IPS-15b (cell line): ENCODE data around the gene FTO.

Source experiments
- H3K27me3 ChIP-seq: one replicate; pipeline ENCODE4 v1.6.1; 2013; ENCODE audit warnings: low read length; ENCODE audit not compliant: control insufficient read depth, insufficient read depth
- H3K36me3 ChIP-seq: one replicate; pipeline ENCODE4 v1.6.1; 2013; ENCODE audit warnings: low read length; ENCODE audit not compliant: control insufficient read depth, insufficient read depth
- H3K4me1 ChIP-seq: one replicate; pipeline ENCODE4 v1.6.1; 2013; ENCODE audit warnings: mild to moderate bottlenecking, low read length; ENCODE audit not compliant: control insufficient read depth, insufficient read depth
- H3K4me3 ChIP-seq: one replicate; pipeline ENCODE4 v1.5.1; 2013; ENCODE audit warnings: low read depth, low read length
- H3K9ac ChIP-seq: one replicate; pipeline ENCODE4 v1.6.1; 2013; ENCODE audit warnings: low read depth, mild to moderate bottlenecking, low read length
- H3K9me3 ChIP-seq: one replicate; pipeline ENCODE4 v1.6.1; 2013; ENCODE audit warnings: mild to moderate bottlenecking, low read length; ENCODE audit not compliant: control insufficient read depth, insufficient read depth

Gene FTO

GRCh38 chr16:53932975-53933374 lies 229.0 kb downstream of the FTO start:
- H3K4me1 ChIP-seq: no peaks in the 10 kb centered on the region
- no peaks in the 10 kb centered on the region for H3K9me3 ChIP-seq
- H3K27me3 ChIP-seq: no peaks in the 10 kb centered on the region
- H3K36me3 ChIP-seq: no peaks in the 10 kb centered on the region
- H3K9ac ChIP-seq: no peak overlapping the region
- no peak overlapping the region for H3K4me3 ChIP-seq

- Histone ChIP-seq H3K4me1 (no peaks in the 10 kb centered on the region), H3K27me3 (no peaks in the 10 kb centered on the region), H3K36me3 (no peaks in the 10 kb centered on the region), H3K4me3 (no peak overlapping the region), H3K9me3 (no peaks in the 10 kb centered on the region), H3K9ac (no peak overlapping the region)
Measured at GRCh38 chr16:53933407-53933806, 229.5 kb downstream of the FTO start.

DNA sequence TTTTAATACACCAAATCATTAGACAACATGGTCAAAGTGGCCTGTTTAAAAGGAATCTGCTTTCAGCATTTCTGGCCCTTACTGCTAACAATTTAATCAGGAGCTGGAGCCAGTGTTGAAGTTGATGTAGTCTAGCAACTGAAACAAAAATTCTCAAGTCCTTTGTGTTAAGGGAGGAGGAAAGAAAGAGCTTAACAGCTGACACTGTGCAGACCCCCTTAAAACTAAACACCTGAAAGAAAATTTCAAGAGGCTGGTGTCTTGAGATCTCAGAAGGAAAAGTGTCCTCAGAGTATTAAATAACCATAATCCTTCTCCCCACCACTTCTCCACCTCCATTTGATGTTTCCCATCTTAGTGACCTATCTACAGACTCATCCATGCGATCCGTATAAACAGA lies 232.1 kb downstream of the FTO start:
- H3K27me3 ChIP-seq: no peaks in the 10 kb centered on the region
- no peaks in the 10 kb centered on the region for H3K4me1 ChIP-seq
- no peaks in the 10 kb centered on the region for H3K36me3 ChIP-seq
- no peaks in the 10 kb centered on the region for H3K9me3 ChIP-seq
- no peak overlapping the region for H3K9ac ChIP-seq
- no peak overlapping the region for H3K4me3 ChIP-seq

GRCh38 chr16:53936529-53936928 lies 232.6 kb downstream of the FTO start:
- Histone ChIP-seq H3K4me3 (no peak overlapping the region), H3K4me1 (no peaks in the 10 kb centered on the region), H3K36me3 (no peaks in the 10 kb centered on the region), H3K9me3 (no peaks in the 10 kb centered on the region), H3K9ac (no peak overlapping the region), H3K27me3 (no peaks in the 10 kb centered on the region)

GRCh38 chr16:53937161-53937880 lies 233.4 kb downstream of the FTO start:
- H3K27me3 ChIP-seq: no peaks in the 10 kb centered on the region
- no peak overlapping the region for H3K9ac ChIP-seq
- no peak overlapping the region for H3K4me3 ChIP-seq
- no peaks in the 10 kb centered on the region for H3K36me3 ChIP-seq
- H3K4me1 ChIP-seq: no peaks in the 10 kb centered on the region
- H3K9me3 ChIP-seq: no peaks in the 10 kb centered on the region

- Histone ChIP-seq H3K4me1 (no peaks in the 10 kb centered on the region), H3K9me3 (no peaks in the 10 kb centered on the region), H3K4me3 (no peak overlapping the region), H3K9ac (no peak overlapping the region), H3K36me3 (no peaks in the 10 kb centered on the region), H3K27me3 (no peaks in the 10 kb centered on the region)
Measured at GRCh38 chr16:53944025-53944424, 240.1 kb downstream of the FTO start.

GRCh38 chr16:53945996-53946395 lies 242.0 kb downstream of the FTO start:
- Histone ChIP-seq H3K9ac (no peak overlapping the region), H3K9me3 (no peaks in the 10 kb centered on the region), H3K4me3 (no peak overlapping the region), H3K36me3 (no peaks in the 10 kb centered on the region), H3K27me3 (no peaks in the 10 kb centered on the region), H3K4me1 (no peaks in the 10 kb centered on the region)

DNA sequence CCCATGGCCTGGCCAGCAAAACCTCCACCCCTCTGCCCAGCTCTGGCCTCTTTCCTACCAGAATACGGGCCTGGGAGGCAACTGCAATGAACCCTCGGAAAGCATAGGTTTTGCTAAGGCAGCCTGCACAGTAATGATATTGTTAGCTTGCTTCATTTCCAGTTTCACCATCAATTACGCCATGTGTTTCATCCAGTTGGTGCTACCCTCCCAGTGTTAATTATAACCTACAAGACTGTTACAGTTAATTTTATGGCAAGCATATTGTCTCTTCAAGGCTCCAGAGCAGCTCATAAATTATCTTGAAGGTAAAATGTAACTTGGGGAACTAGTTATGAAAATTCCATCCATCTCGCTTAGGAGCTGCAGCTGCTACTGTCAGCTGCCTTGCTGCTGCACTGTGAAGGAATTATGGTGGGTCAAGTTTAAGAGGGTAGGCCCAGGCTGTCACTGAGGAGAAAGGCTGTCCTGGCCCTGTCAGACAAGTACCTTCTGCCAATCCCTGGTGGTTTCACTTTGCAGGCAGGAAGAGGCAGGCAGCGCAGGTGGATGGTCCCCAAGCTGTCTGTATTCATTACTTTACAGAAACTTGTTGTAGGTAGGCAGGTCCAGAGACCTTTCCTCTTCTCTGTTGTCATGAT lies 242.9 kb downstream of the FTO start:
- H3K4me3 ChIP-seq: no peak overlapping the region
- no peaks in the 10 kb centered on the region for H3K27me3 ChIP-seq
- H3K9ac ChIP-seq: no peak overlapping the region
- H3K36me3 ChIP-seq: no peaks in the 10 kb centered on the region
- no peaks in the 10 kb centered on the region for H3K9me3 ChIP-seq
- H3K4me1 ChIP-seq: no peaks in the 10 kb centered on the region

- Histone ChIP-seq H3K4me3 (no peak overlapping the region), H3K36me3 (no peaks in the 10 kb centered on the region), H3K9ac (no peak overlapping the region), H3K9me3 (no peaks in the 10 kb centered on the region), H3K27me3 (no peaks in the 10 kb centered on the region), H3K4me1 (no peaks in the 10 kb centered on the region)
Measured at GRCh38 chr16:53947642-53948041, 243.7 kb downstream of the FTO start.

GRCh38 chr16:53948326-53948725 lies 244.4 kb downstream of the FTO start:
- H3K4me3 ChIP-seq: no peak overlapping the region
- H3K4me1 ChIP-seq: no peaks in the 10 kb centered on the region
- H3K36me3 ChIP-seq: no peaks in the 10 kb centered on the region
- no peaks in the 10 kb centered on the region for H3K27me3 ChIP-seq
- no peaks in the 10 kb centered on the region for H3K9me3 ChIP-seq
- H3K9ac ChIP-seq: no peak overlapping the region

DNA sequence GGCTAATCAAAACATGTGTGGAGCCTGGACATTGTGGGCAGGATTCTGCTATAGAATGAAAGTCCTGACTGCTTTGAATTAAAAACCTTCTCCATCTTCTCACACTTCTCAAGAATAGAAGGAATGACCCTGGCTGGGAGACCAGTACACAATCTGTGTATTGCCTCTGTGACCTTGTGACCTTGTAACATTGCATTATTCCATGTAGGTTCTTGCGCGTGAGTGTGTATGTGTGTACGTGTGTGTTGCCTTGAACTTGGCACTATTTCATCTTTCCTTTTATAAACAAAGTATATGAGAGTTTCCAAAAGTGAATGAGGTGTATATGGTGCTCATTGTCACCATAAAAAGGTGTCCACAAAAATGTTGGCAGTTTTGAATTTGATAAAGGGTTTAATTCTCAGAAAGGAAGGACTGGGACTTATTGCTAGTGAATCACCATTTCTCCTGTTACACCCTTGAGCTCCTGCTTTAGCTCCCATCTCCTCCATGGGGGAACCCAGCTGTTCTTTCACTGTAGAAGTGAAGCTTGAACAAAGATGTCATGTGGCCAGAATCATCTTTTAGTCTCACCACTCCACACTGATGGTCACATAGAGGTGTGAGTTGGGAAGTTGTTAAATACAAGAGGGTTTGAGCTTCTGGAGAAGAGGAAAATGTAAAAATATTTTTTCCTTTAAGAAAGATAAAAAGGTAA lies 244.9 kb downstream of the FTO start:
- no peaks in the 10 kb centered on the region for H3K4me1 ChIP-seq
- H3K36me3 ChIP-seq: no peaks in the 10 kb centered on the region
- H3K27me3 ChIP-seq: no peaks in the 10 kb centered on the region
- no peaks in the 10 kb centered on the region for H3K9me3 ChIP-seq
- H3K9ac ChIP-seq: no peak overlapping the region
- no peak overlapping the region for H3K4me3 ChIP-seq
